IPS-15b (cell line): ENCODE results near the gene DLX1.
"Not testable (repeated sequence)": the region's sequence is repeated elsewhere in the genome, so short reads cannot be mapped to it uniquely, and the experiment has no call there.

Experiments
- H3K27me3 ChIP-seq: one replicate; pipeline ENCODE4 v1.6.1; 2013; ENCODE audit warnings: low read length; ENCODE audit not compliant: control insufficient read depth, insufficient read depth
- H3K36me3 ChIP-seq: one replicate; pipeline ENCODE4 v1.6.1; 2013; ENCODE audit warnings: low read length; ENCODE audit not compliant: control insufficient read depth, insufficient read depth
- H3K4me1 ChIP-seq: one replicate; pipeline ENCODE4 v1.6.1; 2013; ENCODE audit warnings: mild to moderate bottlenecking, low read length; ENCODE audit not compliant: control insufficient read depth, insufficient read depth
- H3K4me3 ChIP-seq: one replicate; pipeline ENCODE4 v1.5.1; 2013; ENCODE audit warnings: low read depth, low read length
- H3K9ac ChIP-seq: one replicate; pipeline ENCODE4 v1.6.1; 2013; ENCODE audit warnings: low read depth, mild to moderate bottlenecking, low read length
- H3K9me3 ChIP-seq: one replicate; pipeline ENCODE4 v1.6.1; 2013; ENCODE audit warnings: mild to moderate bottlenecking, low read length; ENCODE audit not compliant: control insufficient read depth, insufficient read depth

DLX1 gene

DNA sequence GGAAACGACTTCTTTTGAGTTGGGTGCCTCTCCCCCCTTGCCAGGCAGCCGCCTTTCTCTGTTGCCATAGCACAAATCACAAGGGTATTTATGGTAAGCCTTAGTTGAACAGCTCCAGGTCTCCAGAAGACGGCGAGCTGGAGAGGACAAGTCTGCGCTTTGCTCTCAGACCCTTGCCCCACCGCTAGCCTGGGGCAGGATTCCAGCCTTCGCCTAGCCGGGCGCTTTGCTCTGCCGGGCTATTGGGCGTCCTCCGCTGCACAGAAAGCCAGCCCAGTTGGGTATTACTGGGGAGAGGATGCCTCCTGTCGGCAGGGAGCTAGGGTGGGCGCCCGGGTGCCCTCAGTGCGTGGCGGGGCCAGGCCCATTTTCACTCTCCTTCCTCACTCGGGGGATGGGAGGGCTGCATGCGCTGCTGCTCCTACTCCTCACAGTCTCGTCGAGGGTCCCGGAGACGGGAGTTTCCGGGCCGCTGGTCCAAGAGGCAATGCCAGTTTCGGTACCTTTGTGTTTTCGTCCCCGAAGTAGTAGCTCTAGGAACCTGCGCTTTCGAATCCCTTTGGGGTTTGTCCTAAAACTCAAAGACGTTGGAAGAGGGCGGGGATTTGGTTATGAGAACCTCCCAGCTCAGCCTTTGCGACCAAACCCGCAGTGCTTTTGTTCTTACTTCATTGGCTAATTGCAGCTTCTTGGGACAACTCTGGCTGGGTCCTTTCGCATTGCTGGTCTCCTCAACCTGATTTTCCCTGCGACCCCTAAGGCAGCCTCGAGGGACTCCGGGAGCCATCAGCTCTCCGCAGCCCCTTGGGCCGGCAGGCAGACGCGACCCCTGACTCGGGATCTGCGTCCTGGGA, 21.0 kb downstream of the DLX1 start:
- H3K4me3 ChIP-seq, result peak overlapping the region; percentile 35
- no peak overlapping the region for H3K9ac ChIP-seq
- H3K27me3 ChIP-seq, result peaks cover 92% of the 10 kb centered on the region
- H3K9me3 ChIP-seq, result no peaks in the 10 kb centered on the region
- peaks cover 7% of the 10 kb centered on the region for H3K4me1 ChIP-seq
- H3K36me3 ChIP-seq, result no peaks in the 10 kb centered on the region

GRCh38 chr2:172107690-172108586, 22.6 kb downstream of the DLX1 start:
- no peaks in the 10 kb centered on the region for H3K9me3 ChIP-seq
- H3K27me3 ChIP-seq, result peaks cover 92% of the 10 kb centered on the region
- H3K4me1 ChIP-seq, result peaks cover 7% of the 10 kb centered on the region
- H3K36me3 ChIP-seq, result no peaks in the 10 kb centered on the region
- H3K4me3 ChIP-seq, result peak overlapping the region; percentile 43
- no peak overlapping the region for H3K9ac ChIP-seq

GRCh38 chr2:172108587-172108930, 23.3 kb downstream of the DLX1 start:
- peaks cover 92% of the 10 kb centered on the region for H3K27me3 ChIP-seq
- peak overlapping the region; percentile 43 for H3K4me3 ChIP-seq
- H3K9me3 ChIP-seq, result no peaks in the 10 kb centered on the region
- no peaks in the 10 kb centered on the region for H3K36me3 ChIP-seq
- no peak overlapping the region for H3K9ac ChIP-seq
- H3K4me1 ChIP-seq, result peaks cover 4% of the 10 kb centered on the region

GRCh38 chr2:172109256-172109987, 24.1 kb downstream of the DLX1 start:
- H3K27me3 ChIP-seq, result peaks cover 83% of the 10 kb centered on the region
- peaks cover 4% of the 10 kb centered on the region for H3K4me1 ChIP-seq
- no peak overlapping the region for H3K9ac ChIP-seq
- peak overlapping the region; percentile 40 for H3K4me3 ChIP-seq
- H3K36me3 ChIP-seq, result no peaks in the 10 kb centered on the region
- no peaks in the 10 kb centered on the region for H3K9me3 ChIP-seq

GRCh38 chr2:172109988-172110811, 24.9 kb downstream of the DLX1 start:
- no peaks in the 10 kb centered on the region for H3K9me3 ChIP-seq
- H3K9ac ChIP-seq, result no peak overlapping the region
- peak overlapping the region; percentile 40 for H3K4me3 ChIP-seq
- H3K27me3 ChIP-seq, result peaks cover 75% of the 10 kb centered on the region
- no peaks in the 10 kb centered on the region for H3K36me3 ChIP-seq
- H3K4me1 ChIP-seq, result peaks cover 4% of the 10 kb centered on the region

DNA sequence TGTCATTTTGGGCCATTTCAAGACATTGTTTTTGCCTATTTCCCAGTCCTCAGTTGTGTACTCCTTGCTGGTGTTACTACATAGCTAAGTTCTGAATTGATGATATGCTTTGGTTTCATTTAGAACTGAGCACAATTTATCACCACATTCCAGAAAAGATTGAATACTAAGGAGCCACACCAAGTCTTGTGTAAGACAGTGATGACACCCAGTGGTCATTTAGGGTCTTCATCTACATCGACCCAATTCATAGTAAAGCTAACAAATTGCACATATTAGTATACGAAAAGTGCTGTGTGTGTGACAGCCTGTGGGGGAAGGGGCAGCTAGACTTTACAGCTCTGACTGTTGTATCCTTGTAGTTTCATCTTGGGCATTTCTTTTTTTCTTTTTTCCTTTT, 28.3 kb downstream of the DLX1 start:
- Histone ChIP-seq H3K9me3 (no peaks in the 10 kb centered on the region), H3K36me3 (no peaks in the 10 kb centered on the region), H3K9ac (no peak overlapping the region), H3K27me3 (peaks cover 41% of the 10 kb centered on the region), H3K4me1 (peaks cover 4% of the 10 kb centered on the region), H3K4me3 (no peak overlapping the region)

DNA sequence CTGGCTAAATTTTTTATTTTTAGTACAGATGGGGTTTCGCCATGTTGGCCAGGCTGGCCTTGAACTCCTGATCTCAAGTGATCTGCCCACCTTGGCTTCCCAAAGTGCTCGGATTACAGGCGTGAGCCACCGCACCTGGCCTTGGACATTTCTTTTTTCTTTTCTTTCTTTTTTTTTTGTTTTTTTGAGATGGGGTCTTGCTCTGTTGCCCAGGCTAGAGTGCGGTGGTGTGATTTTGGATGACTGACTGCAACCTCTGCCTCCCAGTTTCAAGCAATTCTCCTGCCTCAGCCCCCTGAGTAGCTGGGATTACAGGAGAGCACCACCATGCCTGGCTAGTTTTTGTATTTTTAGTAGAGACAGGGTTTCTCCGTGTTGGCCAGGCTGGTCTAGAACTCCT, 28.9 kb downstream of the DLX1 start:
- H3K9ac ChIP-seq, H3K36me3 ChIP-seq, H3K9me3 ChIP-seq, H3K4me1 ChIP-seq, H3K4me3 ChIP-seq: not testable (repeated sequence)
- peaks cover 36% of the 10 kb centered on the region for H3K27me3 ChIP-seq

- H3K36me3 ChIP-seq, result no peaks in the 10 kb centered on the region
- no peak overlapping the region for H3K9ac ChIP-seq
- peaks cover 32% of the 10 kb centered on the region for H3K27me3 ChIP-seq
- peaks cover 3% of the 10 kb centered on the region for H3K4me1 ChIP-seq
- no peaks in the 10 kb centered on the region for H3K9me3 ChIP-seq
- H3K4me3 ChIP-seq, result no peak overlapping the region
Measured at GRCh38 chr2:172114579-172114978, 29.3 kb downstream of the DLX1 start.

- H3K9me3 ChIP-seq, result no peaks in the 10 kb centered on the region
- H3K36me3 ChIP-seq, result no peaks in the 10 kb centered on the region
- H3K4me1 ChIP-seq, result no peaks in the 10 kb centered on the region
Measured at GRCh38 chr2:172116107-172116506, 30.8 kb downstream of the DLX1 start.

DNA sequence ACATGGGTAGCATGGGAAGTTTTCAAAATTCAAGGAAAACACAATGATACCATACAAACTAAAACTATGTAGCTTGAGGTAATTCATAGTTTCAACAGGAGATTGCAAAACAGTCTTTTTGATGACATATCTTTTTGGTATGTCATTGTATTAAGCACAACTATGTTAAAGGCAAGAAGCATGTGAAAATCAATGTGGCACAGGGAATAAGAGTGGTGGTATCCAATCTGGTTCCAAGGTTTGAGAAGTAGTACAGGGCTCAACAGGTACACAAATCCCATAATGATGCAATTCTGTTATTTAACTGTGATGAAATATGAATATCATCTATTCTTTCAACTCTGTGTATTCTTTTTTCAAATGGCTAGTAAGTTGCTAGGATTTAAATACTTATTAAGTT, 33.8 kb downstream of the DLX1 start:
- Histone ChIP-seq H3K27me3 (no peaks in the 10 kb centered on the region), H3K9ac (no peak overlapping the region), H3K36me3 (no peaks in the 10 kb centered on the region), H3K9me3 (no peaks in the 10 kb centered on the region), H3K4me3 (no peak overlapping the region), H3K4me1 (no peaks in the 10 kb centered on the region)

More at GRCh38 chr2:172116107-172116506, 30.8 kb downstream of the DLX1 start:
- H3K9ac ChIP-seq, result no peak overlapping the region
- peaks cover 20% of the 10 kb centered on the region for H3K27me3 ChIP-seq
- no peak overlapping the region for H3K4me3 ChIP-seq

GRCh38 chr2:172120118-172120517, 34.8 kb downstream of the DLX1 start:
- H3K36me3 ChIP-seq, result no peaks in the 10 kb centered on the region
- H3K4me3 ChIP-seq, result no peak overlapping the region
- H3K9me3 ChIP-seq, result no peaks in the 10 kb centered on the region
- no peaks in the 10 kb centered on the region for H3K4me1 ChIP-seq
- no peaks in the 10 kb centered on the region for H3K27me3 ChIP-seq
- no peak overlapping the region for H3K9ac ChIP-seq
